MM.1S (cell line): ENCODE results near the gene FYN.

Experiments used
- CTCF ChIP-seq: fragments of 300-600 bp; sonication (generic); IDR thresholded peaks from 2 replicates; pipeline ENCODE4 v1.5.1; 2016; ENCODE audit warnings: antibody characterized with exemption, low read length, mixed read lengths
- EZH2 ChIP-seq: fragments of 300-600 bp; sonication (generic); optimal IDR thresholded peaks from 2 replicates; pipeline ENCODE3; 2017; ENCODE audit warnings: low read depth, mild to moderate bottlenecking, antibody characterized with exemption, low read length, mixed read lengths
- EZH2phosphoT487 ChIP-seq: fragments of 300-600 bp; sonication (generic); IDR thresholded peaks from 2 replicates; pipeline ENCODE4 v1.6.1; 2018; ENCODE audit warnings: antibody characterized with exemption, low read length

- no peak for TF ChIP-seq EZH2phosphoT487
- TF ChIP-seq CTCF, result no peak
- no peak for TF ChIP-seq EZH2
Observed at GRCh38 chr6:111781041-111781708, 92.1 kb downstream of the FYN start.
